ENCODE results near the gene KNL1. TPM values are rescaled to one million over a fixed set of nuclear protein-coding genes. Genes with fewer than 3 reads are reported as not detected.
A peak's percentile ranks its signal among the peaks of the same experiment; 100 is the strongest.

The KNL1 gene
- total RNA-seq, 2 donors from 2014 or later: 0.51 to 4.6 TPM

DNA sequence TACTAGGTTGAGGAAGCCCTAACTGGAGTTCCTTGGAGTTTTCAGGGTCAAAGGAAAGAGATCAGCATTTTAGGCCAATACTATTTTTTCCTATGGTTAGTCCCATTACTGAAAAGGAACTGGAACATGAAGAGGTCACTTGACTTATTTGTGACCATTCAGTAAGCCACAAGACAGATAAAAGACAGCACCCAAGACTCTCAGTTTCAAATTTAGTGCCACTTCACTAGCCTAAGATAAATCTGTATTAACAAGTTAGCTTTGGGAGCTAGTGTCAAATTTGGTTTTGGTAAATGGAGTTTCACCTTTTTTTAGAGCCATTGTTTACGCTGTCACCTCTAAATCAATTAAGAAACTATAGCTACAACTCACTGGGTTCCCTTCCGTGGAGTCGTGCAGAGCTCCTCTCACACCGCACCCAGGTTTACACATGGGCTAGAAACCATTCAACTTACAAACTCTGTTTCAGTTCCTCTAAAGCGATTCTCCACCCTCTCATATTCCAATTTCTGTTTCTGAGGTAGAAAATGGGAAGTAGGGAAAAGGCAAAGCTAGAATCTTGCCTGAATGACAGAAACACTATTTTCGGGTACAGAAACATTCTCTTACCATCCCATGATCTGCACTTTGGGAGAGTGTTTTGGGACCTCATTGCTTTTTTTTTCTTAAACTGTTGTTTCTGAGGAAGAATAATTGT, 43.6 kb upstream of the KNL1 start:
- peaks cover 0 to 37% of the 10 kb centered on the region in 2 donors for H3K4me1 ChIP-seq
- TF ChIP-seq, protein P1, sequence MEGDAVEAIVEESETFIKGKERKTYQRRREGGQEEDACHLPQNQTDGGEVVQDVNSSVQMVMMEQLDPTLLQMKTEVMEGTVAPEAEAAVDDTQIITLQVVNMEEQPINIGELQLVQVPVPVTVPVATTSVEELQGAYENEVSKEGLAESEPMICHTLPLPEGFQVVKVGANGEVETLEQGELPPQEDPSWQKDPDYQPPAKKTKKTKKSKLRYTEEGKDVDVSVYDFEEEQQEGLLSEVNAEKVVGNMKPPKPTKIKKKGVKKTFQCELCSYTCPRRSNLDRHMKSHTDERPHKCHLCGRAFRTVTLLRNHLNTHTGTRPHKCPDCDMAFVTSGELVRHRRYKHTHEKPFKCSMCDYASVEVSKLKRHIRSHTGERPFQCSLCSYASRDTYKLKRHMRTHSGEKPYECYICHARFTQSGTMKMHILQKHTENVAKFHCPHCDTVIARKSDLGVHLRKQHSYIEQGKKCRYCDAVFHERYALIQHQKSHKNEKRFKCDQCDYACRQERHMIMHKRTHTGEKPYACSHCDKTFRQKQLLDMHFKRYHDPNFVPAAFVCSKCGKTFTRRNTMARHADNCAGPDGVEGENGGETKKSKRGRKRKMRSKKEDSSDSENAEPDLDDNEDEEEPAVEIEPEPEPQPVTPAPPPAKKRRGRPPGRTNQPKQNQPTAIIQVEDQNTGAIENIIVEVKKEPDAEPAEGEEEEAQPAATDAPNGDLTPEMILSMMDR (IDR thresholded peaks at IDR 0.05): no peak
- no peak overlapping the region for H3K4me3 ChIP-seq
- H3K27ac ChIP-seq: peak overlapping the region; percentile 75 to 86
- H3K27me3 ChIP-seq: no peaks in the 10 kb centered on the region
- H3K9me3 ChIP-seq: no peaks in the 10 kb centered on the region
- no peak for DNase-seq (ENCODE audit: low spot score)
- peaks cover 8% of the 10 kb centered on the region for H3K36me3 ChIP-seq

DNA sequence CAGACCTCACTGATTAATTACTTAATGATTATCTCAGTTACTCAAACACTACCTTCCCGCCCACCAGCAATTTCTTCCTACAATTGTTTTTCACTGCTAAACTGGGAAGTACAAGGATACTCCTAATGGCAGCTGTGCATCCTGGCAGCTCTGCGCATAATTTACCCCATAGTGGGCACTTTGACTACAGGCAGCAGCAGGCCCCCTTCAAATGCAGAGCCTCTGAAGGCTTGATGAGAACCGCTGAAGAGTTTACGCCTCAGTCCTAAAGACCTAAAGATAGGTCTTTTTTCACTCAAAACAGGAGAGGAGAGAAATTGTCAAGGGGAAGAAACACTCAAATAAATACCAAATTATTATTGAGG, 39.9 kb upstream of the KNL1 start:
- peaks cover 0 to 36% of the 10 kb centered on the region in 2 donors for H3K4me1 ChIP-seq
- no peak overlapping the region for H3K4me3 ChIP-seq
- no peak for DNase-seq (ENCODE audit: low spot score)
- peak overlapping the region; percentile 42 to 66 for H3K27ac ChIP-seq
- peaks cover 19% of the 10 kb centered on the region for H3K36me3 ChIP-seq
- no peaks in the 10 kb centered on the region for H3K9me3 ChIP-seq
- H3K27me3 ChIP-seq: no peaks in the 10 kb centered on the region
- TF ChIP-seq, protein P1 (IDR thresholded peaks at IDR 0.05): no peak

DNA sequence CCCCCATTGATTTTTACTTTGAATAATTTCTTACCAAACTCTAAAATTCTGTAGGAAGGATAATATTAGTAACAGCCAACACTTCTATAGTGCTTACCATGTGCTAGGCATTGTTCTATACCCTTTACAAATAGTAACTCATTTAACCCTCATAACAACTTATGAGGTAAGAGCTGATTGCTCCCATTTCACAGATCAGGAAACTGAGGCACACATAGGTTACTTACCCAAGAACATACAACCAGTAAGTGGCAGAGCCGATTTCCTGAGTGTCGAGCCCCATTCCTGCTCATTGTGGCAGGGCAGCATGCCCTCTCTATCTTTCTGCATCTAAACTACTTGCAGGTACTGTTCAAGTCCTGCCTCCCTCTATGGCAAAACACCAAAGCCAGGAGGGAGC, 38.2 kb upstream of the KNL1 start:
- H3K4me3 ChIP-seq: no peak overlapping the region
- no peak overlapping the region for H3K27ac ChIP-seq
- DNase-seq (ENCODE audit: low spot score): no peak
- peaks cover 19% of the 10 kb centered on the region for H3K36me3 ChIP-seq
- no peaks in the 10 kb centered on the region for H3K27me3 ChIP-seq
- TF ChIP-seq, protein P1 (IDR thresholded peaks at IDR 0.05): no peak
- peaks cover 0 to 19% of the 10 kb centered on the region in 2 donors for H3K4me1 ChIP-seq
- H3K9me3 ChIP-seq: no peaks in the 10 kb centered on the region

DNA sequence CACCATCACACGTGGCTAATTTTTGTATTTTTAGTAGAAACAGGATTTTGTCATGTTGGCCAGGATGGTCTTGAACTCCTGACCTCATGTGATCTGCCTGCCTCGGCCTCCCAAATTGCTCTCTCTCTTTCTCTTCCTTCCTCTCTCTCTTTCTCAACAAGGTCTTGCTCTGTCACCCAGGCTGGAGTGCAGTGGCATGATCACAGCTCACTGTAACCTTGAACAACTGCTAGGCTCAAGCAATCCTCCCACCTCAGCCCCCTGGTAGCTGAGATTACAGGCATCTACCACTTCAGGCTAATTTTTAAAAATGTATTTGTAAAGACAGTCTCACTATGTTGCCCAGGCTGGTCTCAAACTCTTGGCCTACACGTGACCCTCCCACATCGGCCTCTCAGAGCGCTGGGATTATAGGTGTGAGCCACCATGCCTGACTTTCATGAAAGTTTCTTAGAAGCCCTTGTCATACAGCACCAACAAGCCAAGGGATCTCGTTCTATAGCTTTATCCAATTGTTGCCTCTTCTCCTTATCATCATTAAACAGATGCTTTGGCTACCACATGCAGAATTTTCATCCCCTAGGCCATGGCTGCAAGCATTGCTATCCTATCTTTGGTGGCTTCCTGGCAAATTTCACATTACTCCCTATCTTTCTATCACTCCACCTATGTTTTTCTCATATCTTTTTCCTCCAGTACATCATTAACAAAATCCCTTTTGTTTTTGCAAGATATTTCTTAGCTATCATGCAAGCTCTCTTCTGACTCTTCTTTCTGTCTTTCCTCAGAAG, 34.9 kb upstream of the KNL1 start:
- Histone ChIP-seq H3K4me3 (no peak overlapping the region), H3K36me3 (peaks cover 14% of the 10 kb centered on the region), H3K4me1 (peaks cover 0 to 27% of the 10 kb centered on the region in 2 donors), H3K27me3 (no peaks in the 10 kb centered on the region), H3K27ac (no peak overlapping the region), H3K9me3 (no peaks in the 10 kb centered on the region)
- no peak for DNase-seq (ENCODE audit: low spot score)
- TF ChIP-seq, protein P1 (IDR thresholded peaks at IDR 0.05): no peak

DNA sequence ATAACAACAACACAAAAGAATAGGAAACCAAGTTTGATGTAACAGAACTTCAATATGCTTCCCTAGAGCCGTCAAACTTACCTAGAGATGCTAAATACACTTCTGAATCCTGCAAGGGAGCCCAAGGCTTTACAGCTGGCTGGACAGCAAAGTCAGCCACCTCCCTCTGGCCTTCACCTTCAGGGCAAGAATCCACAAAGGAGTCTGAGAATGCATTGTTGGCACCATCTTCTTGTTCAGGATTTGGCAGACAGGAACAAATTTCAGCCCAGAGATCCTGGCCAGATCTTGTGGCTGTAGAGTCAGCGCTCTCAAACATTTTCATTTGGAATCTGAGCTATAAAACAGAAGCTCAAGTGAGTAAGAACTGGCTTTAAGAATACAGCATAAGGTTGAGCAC, 31.4 kb upstream of the KNL1 start:
- no peaks in the 10 kb centered on the region for H3K27me3 ChIP-seq
- H3K36me3 ChIP-seq: peaks cover 4% of the 10 kb centered on the region
- H3K4me3 ChIP-seq: no peak overlapping the region
- H3K4me1 ChIP-seq: peaks cover 0 to 29% of the 10 kb centered on the region in 2 donors
- no peak overlapping the region for H3K27ac ChIP-seq
- no peak for DNase-seq (ENCODE audit: low spot score)
- TF ChIP-seq, protein P1 (IDR thresholded peaks at IDR 0.05): no peak
- no peaks in the 10 kb centered on the region for H3K9me3 ChIP-seq

All from right atrium auricular region (tissue), 2 donors.